Medulla oblongata (tissue), 1 donor: ENCODE data around the gene KRTAP29-1.

Experiments used
- DNase-seq: peaks from one replicate; pipeline ENCODE4 v3.0.0-alpha.2; 2015; ENCODE audit errors: extremely low spot score

KRTAP29-1 gene

DNA sequence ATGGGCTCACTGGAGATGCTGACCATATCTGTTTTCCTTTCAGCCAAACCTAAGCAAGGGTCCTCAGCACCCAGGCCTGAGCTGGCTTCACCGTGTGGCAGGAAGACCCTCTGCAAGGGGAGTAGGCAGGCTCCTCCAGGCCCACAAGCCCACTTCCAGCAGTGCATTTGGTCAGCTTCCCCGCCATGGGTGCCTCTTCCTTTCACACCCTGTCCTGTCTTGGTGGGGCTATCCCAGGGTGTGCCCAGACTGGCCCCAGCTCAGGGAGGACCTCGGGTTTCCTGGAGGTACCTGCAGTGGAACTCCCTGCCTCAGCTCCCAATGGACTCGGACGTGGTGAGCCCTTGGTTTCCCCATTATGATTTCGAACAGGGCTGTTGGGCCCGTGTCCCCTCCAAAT lies 25.6 kb upstream of the KRTAP29-1 start:
- no peak for DNase-seq

DNA sequence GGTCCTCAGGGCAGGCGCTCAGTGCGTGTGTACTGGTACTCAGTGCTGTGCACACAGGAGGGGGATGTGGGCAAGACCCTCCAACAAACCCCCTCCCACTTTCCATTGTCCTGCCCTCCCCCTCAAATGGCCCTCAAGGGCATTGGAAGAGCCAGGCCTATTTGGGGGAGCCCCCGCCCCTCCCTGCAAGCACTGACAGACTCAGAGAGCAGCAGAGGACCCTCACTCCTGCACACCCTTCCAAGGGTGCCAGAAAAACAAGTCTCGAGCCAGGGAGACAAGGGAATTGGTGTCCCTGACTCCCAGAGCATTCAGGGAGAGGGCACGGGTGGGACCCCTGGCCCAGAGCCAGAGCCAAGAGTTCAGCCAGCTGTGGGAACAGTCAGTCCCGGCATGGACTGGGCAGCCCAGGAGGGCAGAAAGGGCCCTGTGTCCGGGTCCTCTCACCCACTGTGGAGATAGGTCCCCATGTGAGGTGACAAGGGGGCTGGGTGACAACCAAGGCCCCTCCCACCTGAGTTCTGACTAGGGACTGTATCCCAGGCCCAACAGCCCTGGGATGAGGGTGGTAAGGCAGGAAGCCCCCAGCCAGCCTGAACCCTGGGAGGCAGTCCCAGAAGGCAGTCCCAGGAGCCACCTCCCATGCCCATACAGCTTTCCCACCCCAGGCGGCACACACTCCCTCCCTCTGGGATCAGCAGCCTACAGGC lies 24.9 kb upstream of the KRTAP29-1 start:
- no peak for DNase-seq

- no peak for DNase-seq
Measured at GRCh38 chr17:41326173-41327145, 23.8 kb upstream of the KRTAP29-1 start.

DNA sequence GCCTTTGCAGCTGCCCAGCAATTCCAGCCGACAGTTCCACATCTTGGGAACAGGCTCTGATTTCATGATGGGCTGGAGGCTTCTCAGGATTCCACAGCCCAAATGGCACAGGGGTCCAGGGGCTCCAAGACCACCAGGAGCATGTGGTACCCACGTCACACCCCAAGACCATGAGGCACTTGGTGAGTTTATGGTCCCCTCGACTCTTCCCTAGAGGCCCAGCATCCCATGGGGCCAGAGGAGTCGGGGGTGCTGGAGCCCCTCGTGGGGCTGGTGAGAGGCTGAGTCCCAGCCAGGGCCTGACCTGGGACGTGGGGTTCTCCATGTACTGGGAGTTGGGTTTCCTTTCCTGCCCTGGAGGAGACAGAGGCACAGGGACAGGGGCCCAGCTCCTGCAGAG lies 23.0 kb upstream of the KRTAP29-1 start:
- no peak for DNase-seq

- DNase-seq: no peak
Measured at GRCh38 chr17:41325126-41325525, 22.5 kb upstream of the KRTAP29-1 start.

DNA sequence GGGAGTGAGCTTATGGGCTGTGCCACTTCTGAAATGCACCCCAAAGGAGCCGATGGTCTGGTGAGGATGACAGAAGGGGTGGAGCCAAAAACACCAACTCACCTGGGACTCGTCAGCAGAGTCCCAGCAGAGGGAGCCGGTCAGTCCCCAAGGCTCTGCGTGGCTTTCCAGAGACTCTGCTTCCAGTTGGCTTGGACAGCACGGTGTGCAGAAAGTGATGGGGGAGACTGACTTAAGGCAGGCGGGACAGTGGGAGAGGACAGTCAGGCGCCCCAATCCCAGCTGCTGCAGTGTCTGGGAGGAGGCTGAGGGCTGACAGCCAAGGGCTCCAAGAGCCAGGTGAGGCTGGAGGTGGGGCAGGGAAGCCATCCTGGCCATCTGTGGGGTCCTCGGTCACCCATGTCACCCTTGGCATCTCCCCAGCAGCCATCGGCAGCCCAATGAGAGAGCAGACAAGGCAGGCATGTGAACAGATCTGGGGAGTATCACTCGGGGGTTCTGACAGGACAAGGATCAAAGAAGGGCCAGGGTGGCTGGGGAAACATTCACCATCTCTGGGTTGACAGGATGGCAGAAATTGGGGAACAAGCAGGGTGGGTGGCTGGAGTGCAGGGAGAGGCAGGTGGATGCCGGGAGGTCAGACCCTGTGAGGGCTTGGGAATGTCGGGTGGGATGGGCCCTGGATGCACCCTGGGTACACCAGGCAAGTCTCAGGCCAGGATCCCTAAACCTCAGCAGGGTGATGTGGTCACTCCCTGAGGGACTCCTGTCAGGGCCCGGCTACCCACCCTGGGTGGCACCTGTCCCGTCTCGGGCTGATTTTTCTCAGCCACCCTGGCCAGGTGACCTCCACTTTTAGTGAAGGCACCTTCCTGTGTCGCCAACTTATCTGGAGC lies 21.8 kb upstream of the KRTAP29-1 start:
- no peak for DNase-seq

GRCh38 chr17:41322903-41323895 lies 20.5 kb upstream of the KRTAP29-1 start:
- no peak for DNase-seq

DNA sequence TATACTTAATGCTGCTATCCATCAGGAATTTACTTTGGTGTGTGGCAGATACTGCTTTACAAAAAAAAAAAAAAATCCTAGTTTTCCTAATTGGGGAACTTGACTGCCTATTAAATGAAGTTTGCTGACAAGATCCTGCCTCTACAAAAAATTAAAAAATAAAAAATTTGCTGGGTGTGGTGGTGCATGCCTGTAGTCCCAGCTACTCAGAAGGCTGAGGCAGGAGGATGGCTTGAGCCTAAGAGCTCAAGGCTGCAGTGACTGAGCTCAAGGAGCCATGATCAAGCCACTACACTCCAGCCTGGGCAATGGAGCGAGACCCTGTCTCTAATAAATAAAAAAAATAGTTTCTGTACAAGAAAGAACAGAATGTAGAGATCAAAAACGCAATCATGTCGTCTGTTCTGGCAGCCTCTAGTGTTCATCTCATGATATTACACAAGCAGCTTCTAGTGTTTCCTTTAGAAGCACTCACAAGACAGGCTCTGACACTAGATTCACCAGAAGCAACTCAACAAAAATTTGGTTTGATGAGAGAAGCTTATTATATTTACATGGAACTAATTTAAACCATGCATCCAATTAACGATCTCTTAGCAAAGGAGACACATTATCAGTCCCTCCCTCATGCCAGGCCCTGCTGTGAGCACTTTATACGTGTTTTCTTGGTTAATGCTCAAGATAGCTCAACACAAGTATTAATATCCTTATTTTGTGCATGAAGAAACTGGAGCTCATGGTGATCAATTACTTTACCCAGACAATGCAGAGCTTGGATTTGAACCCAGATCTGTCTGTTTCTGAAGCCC lies 19.6 kb upstream of the KRTAP29-1 start:
- peak; percentile 47 for DNase-seq

DNA sequence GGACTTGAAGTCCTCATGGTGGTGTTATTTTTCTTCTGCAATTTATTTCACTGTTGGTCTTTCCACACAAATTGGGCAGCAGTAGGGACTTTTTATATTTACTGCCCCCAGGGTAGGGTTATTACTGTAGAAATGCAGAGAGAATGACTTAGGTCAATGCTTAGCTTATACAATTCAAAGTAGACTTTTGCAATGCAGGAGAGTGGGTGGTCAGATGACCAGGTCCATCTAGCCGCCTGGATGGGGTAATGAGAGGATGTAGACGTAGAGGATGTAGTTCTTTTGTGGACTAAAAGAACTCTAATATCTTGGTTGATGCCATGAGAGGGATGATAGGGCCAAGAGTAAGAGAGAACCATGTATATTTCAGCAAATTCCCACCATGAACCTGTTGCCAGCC lies 15.6 kb upstream of the KRTAP29-1 start:
- no peak for DNase-seq

- DNase-seq: no peak
Measured at GRCh38 chr17:41315814-41316445, 13.3 kb upstream of the KRTAP29-1 start.

- no peak for DNase-seq
Measured at GRCh38 chr17:41315204-41315794, 12.6 kb upstream of the KRTAP29-1 start, which contains the start of gene KRTAP17-1. Gene KRTAP17-1, minus strand, starts transcription at chr17:41315710. Its CDS starts 60 bp downstream, at chr17:41315650.

DNA sequence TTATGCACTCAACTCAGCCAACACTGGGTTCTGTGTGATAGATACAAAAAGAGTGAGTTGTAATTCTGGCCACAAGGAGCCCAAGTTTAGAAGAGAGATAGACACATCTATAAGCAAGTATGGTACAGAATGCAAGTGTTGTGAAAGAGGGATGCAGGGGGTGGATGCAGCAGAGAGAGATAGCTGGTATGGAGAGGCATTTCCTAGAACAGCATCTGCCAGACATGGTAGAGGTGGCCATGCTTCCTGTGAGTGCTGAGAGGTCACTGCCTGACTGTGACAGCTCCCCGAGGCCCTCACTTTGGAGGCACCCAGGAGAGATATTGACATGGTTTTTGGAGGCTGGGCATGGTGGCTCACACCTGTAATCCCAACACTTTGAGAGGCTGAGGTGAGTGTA lies 8.5 kb upstream of the KRTAP29-1 start:
- no peak for DNase-seq

DNA sequence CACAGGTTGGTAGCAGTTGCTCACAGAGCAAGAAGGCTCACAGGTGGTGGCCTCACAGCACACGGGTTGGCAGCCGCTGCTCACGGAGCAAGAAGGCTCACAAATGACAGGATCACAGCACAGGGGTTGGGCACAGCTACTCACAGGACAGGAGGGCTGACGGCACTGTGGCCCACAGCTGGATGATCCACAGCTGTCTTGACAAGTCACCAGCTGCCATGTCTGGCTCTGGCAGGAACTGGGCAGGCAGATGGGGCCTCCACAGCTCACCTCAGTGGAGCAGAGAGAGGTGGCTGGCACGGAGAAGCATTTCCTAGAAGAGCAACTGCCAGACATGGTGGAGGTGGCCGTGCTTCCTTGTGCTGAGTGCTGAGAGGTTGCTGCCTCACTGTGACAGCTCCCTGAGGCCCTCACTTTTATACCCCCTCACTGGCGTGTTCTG lies 6.3 kb upstream of the KRTAP29-1 start, which contains the start of gene KRTAP16-1:
Gene KRTAP16-1 (minus strand): TSS at position 392 of the 442 bp plus-strand sequence. CDS start 56 bp downstream, at position 336.
- DNase-seq: no peak

DNA sequence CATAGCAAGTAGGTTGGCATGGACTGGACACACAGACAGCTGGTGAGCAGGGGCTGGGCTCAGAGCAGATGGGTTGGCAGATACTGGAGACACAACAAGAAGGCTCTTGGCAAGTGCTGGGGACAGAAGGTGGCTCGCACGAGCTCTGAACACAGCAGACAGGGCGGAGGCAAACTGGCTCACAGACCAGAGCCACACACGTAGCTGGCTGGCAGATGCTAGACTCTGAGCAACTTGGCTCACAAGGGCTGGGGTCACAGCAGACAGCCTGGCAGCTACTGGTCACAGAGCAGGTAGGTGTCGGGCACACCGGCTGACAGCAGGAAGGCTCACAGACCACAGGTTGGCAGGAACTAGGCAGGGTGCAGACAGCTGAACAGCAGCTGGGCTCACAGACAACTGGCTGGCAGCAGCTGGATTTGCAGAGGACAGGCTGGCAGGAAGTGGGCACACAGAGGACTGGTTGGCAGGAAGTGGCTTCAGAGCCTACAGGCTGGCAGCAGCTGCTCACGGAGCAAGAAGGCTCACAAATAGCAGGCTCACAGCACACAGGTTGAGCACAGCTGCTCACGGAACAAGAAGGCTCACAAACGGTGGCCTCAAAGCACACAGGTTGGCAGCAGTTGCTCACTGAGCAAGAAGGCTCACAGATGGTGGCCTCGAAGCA lies 5.7 kb upstream of the KRTAP29-1 start:
- DNase-seq: peak; percentile 24

DNA sequence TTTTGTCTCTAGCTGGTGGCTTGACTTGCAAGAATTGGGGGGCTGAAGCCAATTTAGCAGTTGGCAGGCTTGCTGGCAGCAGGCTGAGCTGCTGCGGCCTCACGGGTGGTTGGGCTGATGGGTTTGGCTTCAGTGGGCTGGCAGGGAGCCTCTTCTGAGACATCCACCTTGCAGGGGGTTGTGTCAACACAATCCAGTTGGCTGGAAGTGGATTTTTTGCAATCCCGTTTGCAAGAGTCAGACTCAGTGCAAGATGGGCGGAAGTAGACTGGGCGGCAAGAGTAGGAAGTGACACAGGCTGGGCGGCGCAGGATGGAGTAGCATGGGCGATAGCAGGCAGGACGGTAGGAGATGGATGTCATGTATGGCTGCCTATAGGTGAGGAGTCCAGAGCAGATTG lies 5.0 kb upstream of the KRTAP29-1 start:
- DNase-seq: peak; percentile 2

DNA sequence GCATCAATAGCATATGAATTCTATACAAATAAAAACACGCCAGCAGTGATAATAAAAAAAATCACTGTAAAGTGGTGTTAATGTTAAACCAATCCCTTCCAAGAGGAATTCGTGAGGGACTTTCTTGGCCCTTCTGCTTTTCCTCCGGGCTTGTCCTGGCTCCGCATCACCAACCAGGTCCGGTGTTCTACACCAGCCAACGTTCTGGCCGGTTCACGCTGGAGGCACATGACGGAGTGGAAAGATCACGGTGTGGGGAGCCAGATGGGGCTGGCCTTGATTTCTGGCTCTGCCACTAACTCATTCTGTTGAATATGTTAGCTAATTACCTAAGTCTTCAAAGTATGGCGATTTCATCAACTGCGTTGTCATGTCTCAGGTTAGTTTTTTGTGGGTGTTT lies 1.4 kb upstream of the KRTAP29-1 start:
- DNase-seq: no peak

DNA sequence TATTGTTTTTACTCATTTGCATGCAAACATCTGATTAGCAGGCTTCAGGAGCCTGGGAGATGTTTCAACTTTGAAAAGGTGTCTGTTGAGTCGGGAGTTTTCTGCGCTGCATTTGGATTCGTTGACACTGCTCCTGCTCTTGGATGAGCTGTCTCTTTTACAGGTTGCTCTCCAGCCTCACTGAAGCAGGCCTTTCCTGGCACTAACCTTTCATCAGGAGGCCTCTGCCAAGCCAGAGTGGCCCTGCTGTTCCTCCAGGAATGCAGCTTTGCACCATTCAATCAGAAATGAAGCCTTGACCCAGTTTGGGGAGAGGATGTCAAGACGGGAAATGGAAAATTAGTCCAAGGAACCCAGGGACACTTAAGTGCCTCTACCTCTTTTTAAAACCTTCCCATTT lies 330 bp upstream of the KRTAP29-1 start:
- no peak for DNase-seq

DNA sequence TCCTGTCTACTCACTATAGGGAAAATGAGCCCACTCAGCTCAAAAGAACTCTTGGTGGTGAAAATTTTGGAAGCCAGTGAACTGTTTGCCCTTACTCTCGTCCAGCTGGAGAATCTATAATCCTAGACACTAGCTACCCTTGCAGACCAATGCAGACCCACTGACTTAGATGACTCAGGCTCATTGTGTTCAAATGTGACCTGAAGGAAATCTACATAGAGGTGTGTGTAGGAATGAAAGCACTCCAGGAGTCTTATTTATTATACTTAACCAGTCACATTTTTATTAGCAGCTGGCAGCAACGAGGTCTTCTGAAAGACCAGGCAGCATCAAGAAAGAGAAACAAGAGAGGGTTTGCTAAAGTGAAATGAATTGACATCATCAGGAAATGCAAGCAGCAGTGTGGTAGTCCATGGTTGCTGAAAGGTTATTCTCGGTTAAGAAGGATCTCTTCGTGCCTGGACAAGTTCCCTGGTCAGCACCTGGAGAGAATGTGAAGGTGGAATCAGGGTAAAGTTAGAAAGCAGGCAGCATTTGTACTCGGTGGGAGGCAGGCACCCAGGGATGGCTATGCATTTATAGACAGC lies 1.4 kb downstream of the KRTAP29-1 start:
- no peak for DNase-seq
